Measurements from ENCODE around the gene JAZF1.
"Not testable (repeated sequence)": the region's sequence is repeated elsewhere in the genome, so short reads cannot be mapped to it uniquely, and the experiment has no call there.

The JAZF1 gene

DNA sequence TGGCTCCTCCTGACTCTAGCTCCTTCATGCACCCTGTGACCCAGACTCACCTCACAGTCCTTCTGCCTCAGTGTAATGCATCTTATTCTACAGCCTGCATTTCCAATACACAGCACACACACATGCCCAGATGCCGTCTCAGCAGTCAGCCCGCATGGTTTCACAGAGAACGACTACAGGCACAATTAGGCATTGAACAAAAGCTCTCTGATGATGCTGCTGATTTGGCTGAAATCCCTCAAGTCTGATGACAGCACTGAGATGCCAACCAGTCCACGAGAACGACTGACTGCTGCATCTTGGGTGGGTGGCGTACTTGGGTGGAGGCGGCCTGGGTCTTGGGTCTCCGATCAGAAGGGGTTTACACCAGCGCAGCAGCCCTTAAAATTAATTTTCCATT lies 240.3 kb downstream of the JAZF1 start:
- DNase-seq: no peak
- no peak for ATAC-seq

DNA sequence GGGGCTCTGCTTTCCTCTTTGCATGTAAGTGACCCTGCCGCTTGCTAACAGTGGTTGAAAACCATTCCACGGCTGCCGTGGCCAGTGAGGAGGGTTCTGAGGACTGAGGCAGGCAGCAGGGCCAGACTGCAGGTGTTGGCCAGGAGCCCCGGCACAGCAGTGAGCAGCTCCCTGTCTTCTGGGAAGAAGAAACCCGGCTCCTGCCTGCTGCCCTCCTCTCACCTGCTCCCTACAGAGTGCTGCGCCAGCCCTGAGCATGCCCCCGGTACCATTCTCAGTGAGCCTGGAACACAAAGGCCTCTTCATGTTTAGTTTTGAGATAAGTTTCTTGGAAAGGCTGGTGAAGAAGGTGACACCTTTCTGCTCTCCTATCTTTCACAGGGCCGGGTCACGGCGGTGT lies 240.7 kb downstream of the JAZF1 start:
- ATAC-seq (no peak), DNase-seq (no peak)

DNA sequence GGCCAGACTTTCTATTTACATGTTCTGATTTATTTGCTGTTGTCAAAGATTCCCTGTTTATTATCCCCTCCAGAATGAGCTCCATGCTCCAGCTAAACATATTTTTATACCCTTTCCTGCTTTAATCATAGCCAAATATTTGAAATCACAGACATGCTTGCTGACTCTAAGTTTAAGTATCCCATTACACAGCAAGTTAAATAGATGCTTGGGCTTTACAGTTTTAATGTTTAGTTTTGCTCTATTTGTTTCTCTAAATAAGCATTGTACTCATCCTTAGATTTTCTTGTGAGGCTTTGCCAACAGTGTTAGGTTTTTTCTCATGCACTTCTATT lies 243.9 kb downstream of the JAZF1 start:
- no peak for DNase-seq
- ATAC-seq: no peak

DNA sequence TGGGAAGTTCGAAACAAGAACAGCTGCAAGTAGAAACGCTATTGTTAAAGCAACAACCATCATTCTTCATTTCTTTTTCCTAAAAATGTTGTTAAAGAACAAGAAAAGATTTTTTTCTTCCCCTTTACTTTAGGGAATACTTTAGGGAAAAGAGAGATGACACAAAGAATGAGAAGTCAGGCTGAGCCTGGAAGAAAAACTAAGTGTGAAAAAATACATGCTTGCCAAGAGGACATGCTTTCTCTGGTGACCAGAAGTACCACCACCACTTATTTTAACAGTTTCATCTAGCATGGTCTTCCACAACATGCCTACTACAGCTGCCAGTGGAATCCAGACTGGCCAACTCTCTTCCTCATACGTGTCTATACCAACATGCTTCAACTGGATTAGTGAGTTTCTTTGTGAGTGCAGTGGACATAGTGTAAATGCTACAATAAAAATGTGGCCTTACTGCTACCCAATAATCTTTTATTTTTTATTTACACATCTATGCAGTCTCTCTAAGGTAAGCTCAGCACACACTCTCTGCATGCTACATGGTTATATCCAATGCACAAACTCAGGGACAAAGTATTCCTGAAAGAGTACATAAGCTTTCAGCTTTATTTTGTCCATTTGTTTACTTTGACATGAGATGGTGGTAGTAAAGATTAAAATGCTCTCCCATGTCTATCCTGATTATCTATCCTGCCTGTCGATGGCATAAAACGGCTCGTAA lies 244.4 kb downstream of the JAZF1 start:
- no peak for DNase-seq

DNA sequence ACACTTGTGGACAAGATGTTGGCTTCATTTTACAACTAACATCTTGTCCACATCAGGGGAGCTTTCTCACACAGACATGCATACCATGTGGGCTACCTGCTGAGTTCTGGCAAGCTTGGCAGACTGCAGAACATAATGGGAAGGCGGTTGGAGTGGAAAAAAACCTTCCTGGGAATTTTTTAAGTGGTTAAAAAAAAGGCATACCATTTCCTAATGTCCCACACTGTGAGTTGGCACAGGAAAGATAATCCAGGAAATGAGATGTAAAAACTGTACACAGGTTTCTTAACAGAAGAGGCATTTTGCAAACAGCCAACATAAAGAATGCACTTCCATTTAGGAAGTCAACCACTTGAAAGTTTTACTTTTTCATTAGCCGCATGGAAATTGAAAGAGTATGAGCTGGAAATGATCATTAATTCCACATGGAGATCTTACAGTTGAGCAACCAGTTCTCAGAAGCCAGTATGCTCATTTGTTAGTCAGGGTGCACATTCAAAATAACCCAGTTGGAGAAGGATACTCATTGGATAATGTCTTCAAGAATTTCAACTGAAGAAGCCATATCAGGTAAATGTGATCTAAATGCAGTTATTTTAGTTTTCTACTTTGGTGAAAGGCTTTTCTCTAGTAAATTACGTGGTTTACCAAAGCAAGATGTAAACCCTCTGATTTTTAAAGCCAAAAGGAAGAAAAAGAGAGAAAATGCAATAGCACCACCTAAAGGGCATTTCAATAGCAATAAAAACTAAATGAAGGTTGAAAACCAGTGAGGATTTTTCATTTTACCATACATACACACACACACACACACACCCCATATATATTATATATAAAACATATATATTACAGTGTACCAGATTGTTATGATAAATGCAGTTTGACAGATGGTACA lies 246.7 kb downstream of the JAZF1 start:
- no peak for ATAC-seq
- DNase-seq: no peak

More for the DNA sequence above, 244.4 kb downstream of the JAZF1 start:
- ATAC-seq: no peak

DNA sequence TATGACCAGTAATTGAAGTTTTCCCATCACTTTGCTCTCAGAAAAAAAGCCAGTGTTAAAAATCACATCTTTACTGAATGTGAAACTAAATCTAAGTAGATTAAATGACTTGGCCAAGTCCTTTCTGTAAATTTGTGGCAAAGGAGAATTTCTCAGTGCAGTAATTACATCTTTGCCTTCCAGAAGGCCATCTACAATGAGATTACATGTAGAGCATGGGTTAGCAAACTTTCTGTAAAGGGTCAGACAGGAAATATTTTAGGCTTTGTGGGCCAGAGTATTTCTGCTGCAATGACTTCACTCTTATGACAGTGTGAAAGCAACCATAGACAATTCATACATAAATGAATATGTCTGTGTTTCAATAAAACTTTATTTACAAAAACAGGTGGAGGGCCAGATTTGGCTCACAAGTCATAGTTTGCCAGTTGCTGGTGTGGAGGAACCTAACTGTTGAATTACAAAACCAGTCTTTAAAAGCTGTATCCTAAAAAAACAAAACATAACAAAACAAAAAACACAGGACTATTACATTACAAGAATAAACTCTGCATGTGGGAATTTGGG lies 249.6 kb downstream of the JAZF1 start:
- DNase-seq (no peak), ATAC-seq (no peak)

DNA sequence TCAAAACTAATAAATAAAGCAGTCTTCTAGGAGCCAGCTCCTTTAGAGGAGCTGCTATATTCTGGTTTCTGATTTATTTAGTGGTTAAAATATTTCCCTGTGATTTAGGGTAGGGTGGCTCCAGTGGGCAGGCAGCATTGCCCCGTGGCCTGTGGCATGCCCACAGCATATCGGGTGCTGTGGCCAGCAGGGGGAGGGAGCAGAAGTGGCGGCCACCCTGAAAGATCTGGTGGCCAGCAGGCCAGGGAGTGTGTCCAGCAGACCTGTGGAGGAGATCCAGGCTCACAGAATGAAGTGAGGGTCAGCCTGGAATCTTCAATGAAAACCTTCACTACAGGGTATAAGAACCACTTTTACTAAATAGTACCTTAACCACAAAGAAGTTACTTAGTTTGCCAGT lies 251.5 kb downstream of the JAZF1 start:
- ATAC-seq: no peak
- DNase-seq: no peak

DNA sequence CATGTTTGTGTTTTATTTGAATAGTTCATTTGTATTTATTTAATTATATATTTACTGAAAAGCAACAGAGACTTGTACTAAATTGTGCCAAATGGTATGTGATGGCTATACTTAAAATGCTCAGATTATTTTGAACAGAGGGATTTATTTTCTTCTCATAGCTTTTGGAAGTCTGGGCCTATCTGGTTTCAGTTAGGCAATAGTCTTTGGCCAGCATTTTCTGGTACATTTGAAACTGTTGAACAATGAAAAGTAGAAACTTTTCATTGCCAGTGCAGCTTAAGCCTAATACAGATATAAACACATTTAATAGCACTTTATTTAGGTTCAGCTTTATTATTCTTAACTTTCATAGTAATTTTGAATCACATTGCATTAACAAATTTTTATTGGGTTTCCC lies 252.6 kb downstream of the JAZF1 start:
- no peak for ATAC-seq

DNA sequence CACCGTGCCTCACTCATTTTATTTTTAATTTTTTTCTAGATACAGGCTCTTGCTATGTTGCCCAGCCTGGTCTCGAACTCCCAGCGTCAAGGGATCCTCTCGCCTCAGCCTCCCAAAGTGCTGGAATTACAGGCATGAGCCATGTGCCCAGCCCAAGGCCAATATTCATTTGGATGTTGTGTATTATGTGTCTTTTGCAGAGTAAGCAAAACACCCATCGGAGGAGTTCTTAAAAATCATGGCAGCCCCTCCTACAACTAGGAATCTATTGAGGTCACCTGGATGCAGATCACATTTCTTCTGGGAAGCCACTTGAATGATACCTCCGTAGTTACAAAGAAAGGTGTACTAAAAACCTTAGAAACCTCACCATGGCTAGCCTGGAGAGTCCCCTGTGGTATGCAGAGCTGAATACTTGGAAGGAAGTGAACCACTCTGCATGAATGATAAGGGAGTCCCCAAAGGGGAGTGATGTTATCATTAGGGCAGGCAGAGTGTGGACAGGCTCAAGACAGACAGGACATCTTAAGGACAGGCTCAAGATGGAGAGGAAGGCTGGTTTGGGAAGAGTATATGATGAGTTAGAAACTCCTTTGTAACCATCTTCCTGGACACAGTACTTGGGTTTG lies 254.9 kb downstream of the JAZF1 start:
- ATAC-seq (peak; percentile 55), DNase-seq (no peak)

More for the DNA sequence above, 252.6 kb downstream of the JAZF1 start:
- DNase-seq: no peak

DNA sequence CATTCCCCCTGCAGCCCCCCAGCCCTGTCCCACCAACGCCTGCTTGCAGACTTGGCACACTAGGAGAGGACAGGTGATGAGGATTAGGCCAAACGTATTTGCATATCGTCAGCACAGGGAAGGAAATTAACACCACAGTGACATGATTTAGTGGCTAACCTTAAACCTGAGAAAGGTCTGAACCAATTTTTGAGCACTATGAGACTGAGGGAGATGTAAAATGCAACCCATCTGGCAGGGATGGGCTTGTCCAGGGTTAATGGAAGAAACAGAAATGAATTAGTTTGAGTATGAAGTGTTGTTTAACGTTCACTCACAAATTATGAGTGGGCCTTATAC lies 257.0 kb downstream of the JAZF1 start:
- ATAC-seq (no peak), DNase-seq (no peak)

DNA sequence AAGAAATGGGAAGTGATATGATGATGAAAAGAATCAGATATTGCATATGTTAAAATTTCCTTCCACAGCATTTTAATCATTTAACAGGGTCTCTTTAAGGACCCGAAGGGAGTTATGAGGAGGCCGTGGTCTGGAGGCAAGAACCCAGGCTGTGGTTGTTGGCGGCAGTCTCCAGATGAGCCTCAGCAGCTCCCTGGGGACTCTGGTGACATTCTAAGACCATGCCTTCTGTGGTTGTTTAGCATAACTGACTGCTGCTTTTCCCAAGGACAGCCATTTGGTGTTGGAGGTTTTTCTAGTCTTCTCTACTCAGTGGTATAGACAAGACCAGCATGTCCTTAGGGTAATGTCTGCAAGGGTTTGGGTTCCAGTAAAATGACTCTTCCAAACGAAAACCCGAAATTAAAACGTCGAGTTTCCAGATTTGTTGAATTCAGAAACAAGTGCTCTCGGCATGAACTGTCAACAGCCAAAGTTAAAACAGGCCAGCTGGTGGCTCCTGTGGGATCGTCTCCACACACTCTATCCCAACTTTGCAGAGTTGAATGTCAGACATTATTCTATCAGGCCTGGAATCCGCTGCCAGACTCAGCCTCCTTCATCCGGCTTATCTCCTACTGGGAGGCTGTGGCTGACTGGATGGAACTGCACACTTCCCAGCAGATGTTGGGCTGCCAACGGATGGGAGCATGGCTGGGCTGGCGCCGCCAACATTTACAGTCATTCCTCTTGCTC lies 257.5 kb downstream of the JAZF1 start:
- no peak for DNase-seq
- ATAC-seq: no peak

DNA sequence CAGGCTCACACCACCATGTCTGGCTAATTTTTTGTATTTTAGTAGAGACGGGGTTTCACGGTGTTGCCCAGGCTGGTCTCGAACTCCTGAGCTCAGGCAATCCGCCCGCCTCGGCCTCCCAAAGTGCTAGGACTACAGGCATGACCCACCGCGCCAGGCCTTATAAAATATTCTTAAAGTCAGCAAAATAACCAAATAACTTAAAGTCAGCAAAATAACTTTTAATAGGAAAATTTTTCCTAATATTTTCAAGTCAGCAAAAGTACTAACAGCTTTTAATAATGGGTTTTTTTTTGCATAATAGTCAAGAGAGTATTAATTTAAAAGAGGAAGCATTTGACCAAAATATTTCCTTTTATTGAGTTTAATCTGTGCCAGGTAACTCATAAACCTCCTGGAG lies 258.2 kb downstream of the JAZF1 start:
- not testable (repeated sequence) for ATAC-seq

DNA sequence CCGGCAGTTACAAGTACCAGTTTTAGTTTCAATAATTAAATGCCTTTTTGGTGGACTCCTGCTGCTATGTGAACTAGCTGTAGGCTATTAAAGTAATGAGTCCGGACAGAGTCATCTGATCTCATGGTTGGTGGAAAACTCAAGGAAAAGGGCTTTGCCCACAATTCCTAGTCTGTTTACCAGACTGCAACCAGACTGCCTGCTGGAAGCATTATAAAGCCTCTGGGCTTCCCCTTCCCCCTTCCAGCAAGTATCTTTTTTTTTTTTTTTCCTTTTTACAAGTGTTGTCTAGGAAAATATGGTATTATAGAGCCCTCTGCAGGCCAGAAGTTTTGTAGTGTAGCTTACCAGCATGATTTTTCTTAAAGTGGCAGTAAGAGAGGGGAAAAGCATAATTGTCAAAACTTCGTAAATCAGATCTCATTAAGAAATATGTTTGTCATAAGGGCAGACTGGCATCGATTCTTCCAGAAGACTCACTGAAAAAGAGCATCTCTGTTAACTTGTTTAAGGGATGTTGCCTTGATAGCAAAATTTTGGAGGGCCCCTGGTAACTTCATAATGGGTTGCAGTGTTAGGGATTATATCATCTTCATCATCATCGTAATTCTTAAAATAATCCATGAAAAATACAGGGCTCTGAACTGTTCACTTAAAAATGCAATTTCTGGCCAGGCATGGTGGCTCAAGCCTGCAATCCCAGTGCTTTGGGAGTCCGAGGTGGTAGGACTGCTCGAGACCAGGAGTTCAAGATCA lies 259.3 kb downstream of the JAZF1 start:
- DNase-seq (no peak), ATAC-seq (no peak)

More for the DNA sequence above, 258.2 kb downstream of the JAZF1 start:
- DNase-seq: not testable (repeated sequence)

DNA sequence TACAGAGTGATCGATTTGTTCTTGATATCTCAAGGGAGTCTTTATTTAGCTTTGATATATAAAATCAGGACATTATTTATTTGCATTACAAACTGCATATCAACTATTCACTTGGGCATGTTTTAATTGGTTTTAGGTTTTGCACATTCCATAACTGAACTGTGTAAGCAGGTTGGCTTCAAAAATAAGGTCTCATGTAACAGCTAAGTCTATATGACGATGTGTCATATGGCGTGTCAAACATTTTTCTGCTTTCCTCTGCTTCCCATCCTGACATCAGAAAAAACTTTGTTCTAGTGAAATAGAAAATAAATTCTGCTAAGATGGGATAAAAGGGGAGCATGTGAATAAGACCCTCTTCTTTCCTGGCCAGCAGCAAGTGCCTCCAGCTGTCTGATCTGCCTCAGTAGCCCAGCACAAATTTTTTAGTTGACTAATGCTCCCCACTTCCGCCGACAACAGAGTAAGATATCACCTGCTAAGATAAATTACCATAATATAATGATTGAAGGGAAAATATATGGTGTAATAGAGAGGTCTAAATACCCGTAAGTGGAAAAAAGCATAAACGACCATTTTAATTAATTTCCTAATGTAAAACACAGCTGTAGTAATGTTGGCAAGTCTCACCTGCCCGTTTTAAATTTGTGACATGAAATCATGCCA lies 260.2 kb downstream of the JAZF1 start:
- ATAC-seq (no peak), DNase-seq (no peak)

DNA sequence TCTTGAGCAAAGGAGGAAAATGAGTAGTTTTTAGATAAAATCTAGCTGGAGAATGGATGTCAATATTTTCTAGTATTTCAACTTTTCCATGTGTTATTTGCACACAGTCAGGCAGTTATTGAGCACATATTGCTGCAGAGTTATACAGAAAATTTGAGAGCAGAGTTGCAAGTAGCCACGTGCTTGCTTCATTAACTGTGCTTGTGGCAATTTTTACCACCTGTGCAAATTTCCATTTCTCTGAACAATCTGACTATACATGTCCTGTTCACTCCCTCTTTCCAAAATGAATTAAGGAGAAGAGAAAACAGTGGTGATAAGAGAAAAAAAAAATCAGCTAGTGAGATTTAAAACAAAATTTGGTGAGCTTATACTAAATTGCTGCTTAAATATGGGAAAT lies 262.1 kb downstream of the JAZF1 start:
- no peak for DNase-seq
- ATAC-seq: no peak

DNA sequence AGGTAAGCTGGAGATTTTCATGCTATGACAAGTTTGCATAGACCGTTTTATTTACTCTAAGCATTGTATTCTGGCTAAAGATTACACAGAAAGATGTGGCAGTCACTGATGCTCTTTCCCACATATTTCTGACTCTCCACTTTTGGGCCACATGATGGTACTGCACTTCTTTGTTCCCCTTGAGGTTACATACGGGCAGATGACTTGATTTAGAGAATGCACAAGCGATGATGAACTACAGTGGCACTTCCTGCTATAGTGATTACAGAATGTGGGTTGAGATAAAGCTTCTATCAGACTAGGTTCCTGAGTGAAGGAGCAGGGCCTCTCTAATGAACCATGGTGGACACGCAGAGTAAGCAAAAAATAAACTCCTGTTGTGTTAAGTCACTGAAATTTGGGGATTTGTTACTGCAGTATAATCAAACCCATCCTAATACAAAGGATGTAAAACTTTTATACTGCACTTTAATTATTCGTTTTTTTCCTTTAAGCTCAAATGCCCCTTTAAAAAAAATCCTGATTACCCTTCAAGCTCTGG lies 262.8 kb downstream of the JAZF1 start:
- ATAC-seq (no peak), DNase-seq (no peak)

DNA sequence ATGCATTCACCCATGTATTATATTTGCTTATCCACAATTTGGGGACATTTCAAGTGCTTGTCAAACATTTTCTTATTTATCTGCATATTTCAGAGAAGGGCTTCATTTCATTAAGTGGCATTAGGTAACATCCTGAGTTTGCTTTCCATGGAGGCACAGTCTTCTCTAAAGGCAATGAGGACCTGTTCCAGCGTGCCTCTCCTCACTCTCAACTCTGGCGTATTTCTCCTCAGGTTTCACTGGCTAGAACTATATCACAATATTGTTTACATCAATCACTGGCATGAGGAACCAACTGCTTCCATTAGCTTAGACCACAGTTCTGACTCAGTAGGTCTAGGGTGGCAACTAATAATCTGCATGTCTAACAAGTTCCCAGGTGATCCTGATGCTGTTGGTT lies 263.5 kb downstream of the JAZF1 start:
- ATAC-seq: no peak
- no peak for DNase-seq

DNA sequence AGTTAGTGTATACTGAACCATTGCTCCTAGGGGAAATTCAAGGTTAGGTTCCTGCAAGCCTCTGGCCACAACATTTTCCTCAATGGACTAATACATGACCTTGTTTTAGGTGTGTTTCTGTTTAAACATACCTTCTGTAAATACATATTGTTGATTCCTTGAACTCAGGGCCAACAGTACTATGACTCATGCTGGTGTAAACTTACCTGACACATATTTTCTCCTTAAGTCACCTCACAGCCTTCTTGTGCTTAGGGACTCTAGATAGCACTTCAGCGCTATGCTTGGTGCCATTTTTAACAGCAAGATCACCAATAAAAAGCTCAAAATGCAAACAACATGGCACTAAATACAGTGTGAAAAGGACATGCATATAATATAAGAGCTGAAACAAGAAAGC lies 264.2 kb downstream of the JAZF1 start:
- DNase-seq: no peak
- no peak for ATAC-seq

DNA sequence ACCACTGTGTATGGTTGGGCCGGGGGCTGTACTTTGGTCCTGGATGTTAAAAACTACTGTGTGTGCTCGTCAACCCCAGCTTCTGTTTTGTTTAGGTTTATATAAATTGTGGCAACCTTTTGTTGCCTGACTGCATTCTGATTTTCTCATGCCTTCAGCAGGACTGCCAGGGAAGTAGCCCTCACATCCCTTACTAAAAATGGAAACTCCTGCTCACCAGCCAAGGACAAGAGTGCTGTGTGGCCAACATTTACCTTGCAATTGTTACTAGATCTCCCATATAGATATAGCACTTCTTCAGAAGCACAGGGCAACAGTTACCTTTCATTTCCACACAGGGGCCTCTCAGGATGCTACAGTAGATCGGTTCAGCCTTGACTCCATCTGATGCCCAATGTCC lies 266.2 kb downstream of the JAZF1 start:
- ATAC-seq (no peak), DNase-seq (no peak)

DNA sequence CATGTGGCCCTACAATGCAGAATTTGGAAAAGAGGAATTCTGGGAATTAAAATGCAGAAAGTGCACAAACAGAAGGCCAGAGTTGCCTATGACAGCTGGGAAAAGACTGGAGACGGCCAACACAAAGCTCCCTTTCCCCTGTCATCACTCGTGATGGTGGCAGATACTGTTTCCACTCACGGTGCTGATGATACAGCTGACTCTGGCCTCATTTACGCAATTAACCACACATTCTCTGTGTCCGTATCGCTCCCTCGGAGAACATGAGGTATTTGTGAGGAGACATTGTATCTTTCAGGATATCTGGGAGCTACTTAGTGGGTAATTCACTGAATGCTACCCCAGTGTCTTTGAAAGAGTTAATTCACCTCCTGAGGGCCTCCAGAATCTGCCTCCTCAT lies 267.8 kb downstream of the JAZF1 start:
- no peak for DNase-seq
- no peak for ATAC-seq

DNA sequence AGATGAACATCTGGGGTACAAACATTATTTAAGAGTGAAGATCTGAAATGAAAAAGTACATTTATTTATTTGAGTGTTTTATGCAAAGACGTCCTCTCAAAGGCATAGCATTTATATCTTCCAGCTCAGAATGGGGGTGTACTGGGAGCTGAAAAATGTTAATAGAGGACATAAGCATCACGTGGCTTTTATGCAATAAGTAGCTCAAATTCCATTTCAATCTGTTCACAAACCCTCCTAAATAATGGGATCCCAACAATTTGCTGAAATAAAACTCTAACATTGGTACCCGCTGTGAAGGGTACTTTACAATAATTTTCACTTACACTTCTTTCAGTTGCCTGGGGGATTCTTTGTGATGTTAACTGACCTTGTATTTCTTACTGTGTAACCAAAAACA lies 268.7 kb downstream of the JAZF1 start:
- no peak for DNase-seq
- ATAC-seq: no peak
